RWPE2 (cell line): ENCODE data around the gene SLC37A1.

Experiments
- ATAC-seq: fragments of 200-7000 bp; cut with Tn5 transposase; 3 replicates; pipeline ENCODE4 v1.9.1; 2021; ENCODE audit warnings: low read depth
- DNase-seq: peaks from one replicate; pipeline ENCODE4 v3.0.0-alpha.2; 2020; ENCODE audit warnings: low spot score
- H3K27ac ChIP-seq: fragments of 450-650 bp; 2 replicates; pipeline ENCODE4 v1.5.1; 2017; ENCODE audit warnings: mild to moderate bottlenecking; ENCODE audit not compliant: poor library complexity, severe bottlenecking
- H3K27me3 ChIP-seq: fragments of 250-450 bp; sonication (Bioruptor Pico); 2 replicates; pipeline ENCODE4 v1.5.1; 2021; ENCODE audit warnings: mild to moderate bottlenecking, moderate library complexity; ENCODE audit not compliant: insufficient read depth, poor library complexity, severe bottlenecking
- H3K36me3 ChIP-seq: fragments of 250-450 bp; sonication (Bioruptor Pico); 2 replicates; pipeline ENCODE4 v1.5.1; 2020; ENCODE audit warnings: low read depth, mild to moderate bottlenecking, moderate library complexity
- H3K4me1 ChIP-seq: fragments of 250-450 bp; sonication (Bioruptor Pico); 2 replicates; pipeline ENCODE4 v1.5.1; 2021; ENCODE audit warnings: mild to moderate bottlenecking, moderate library complexity; ENCODE audit not compliant: insufficient read depth, poor library complexity, severe bottlenecking
- H3K4me3 ChIP-seq: fragments of 250-450 bp; sonication (Bioruptor Pico); 2 replicates; pipeline ENCODE4 v1.5.1; 2021; ENCODE audit warnings: mild to moderate bottlenecking, moderate library complexity; ENCODE audit not compliant: severe bottlenecking
- H3K9me3 ChIP-seq: fragments of 250-450 bp; sonication (Bioruptor Pico); 2 replicates; pipeline ENCODE4 v1.5.1; 2021; ENCODE audit warnings: mild to moderate bottlenecking, moderate library complexity; ENCODE audit not compliant: severe bottlenecking
- CTCF ChIP-seq: fragments of 450-650 bp; IDR thresholded peaks from one replicate; pipeline ENCODE4 v1.5.1; 2017; ENCODE audit warnings: mild to moderate bottlenecking, moderate library complexity; ENCODE audit not compliant: poor library complexity, severe bottlenecking

The SLC37A1 gene

DNA sequence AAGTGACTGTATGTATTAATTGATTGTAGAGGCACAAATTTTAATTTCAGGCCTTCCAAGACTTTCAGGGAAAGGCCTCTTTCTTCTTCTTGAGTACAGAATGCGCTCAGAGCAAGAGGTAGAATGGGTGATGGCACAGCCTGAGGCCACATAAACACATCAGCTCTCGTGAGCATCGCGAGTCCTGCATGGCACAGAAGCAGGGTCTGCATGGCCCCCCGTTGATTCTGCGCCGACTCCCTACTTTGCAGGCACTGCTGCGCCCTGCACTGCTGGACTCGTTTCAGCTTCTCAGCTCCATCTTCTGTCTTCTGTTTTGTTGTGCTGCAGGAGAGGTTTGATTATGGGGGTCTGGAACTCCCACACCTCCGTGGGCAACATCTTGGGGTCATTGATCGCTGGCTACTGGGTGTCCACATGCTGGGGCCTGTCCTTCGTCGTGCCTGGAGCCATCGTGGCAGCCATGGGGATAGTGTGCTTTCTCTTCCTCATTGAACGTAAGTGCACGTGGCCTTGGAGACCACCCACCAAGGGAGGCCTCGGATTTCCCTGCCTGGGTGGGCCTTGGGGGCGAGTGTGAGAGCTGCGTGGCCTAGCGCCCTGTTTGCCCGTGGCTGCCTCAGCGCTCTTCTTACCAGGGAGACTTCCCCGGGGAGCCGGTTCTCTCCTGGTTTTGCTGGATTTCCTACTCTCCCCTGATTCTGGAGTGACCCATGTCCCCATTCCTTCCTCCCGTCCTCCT, 29.6 kb downstream of the SLC37A1 start:
- H3K4me1 ChIP-seq = no peaks in the 10 kb centered on the region
- no peak overlapping the region for H3K27ac ChIP-seq
- no peaks in the 10 kb centered on the region for H3K36me3 ChIP-seq
- H3K9me3 ChIP-seq = no peaks in the 10 kb centered on the region
- no peak overlapping the region for H3K4me3 ChIP-seq
- H3K27me3 ChIP-seq = no peaks in the 10 kb centered on the region
- no peak for ATAC-seq
- TF ChIP-seq CTCF = no peak
- no peak for DNase-seq

DNA sequence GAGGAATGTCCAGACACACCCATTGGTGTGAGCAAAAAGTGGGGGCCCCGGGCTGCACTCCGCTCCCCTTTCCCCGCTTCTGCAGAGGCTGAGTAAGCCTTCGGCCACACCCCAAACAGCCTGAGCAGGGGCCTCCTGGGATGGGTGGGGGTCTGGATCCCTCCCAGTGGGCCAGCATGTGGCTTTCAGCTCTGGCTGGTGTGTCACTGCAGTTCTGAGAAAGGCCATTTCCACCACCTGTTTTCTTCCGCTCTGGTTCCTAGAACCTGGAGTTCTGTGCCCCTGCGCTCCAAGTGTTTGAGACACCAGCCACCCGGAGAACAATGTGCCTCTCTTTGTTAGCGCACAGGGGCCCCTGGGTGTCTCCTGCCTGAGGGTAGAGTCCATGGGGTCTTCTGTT, 30.9 kb downstream of the SLC37A1 start:
- no peak for TF ChIP-seq CTCF
- ATAC-seq (no peak), DNase-seq (no peak)
- H3K4me3 ChIP-seq = no peak overlapping the region
- no peaks in the 10 kb centered on the region for H3K27me3 ChIP-seq
- H3K36me3 ChIP-seq = no peaks in the 10 kb centered on the region
- no peak overlapping the region for H3K27ac ChIP-seq
- H3K4me1 ChIP-seq = no peaks in the 10 kb centered on the region
- no peaks in the 10 kb centered on the region for H3K9me3 ChIP-seq

GRCh38 chr21:42545317-42545716, 31.7 kb downstream of the SLC37A1 start:
- Histone ChIP-seq H3K27ac (no peak overlapping the region), H3K27me3 (no peaks in the 10 kb centered on the region), H3K9me3 (no peaks in the 10 kb centered on the region), H3K4me1 (no peaks in the 10 kb centered on the region), H3K36me3 (no peaks in the 10 kb centered on the region), H3K4me3 (no peak overlapping the region)
- ATAC-seq (no peak), DNase-seq (no peak)
- TF ChIP-seq CTCF = no peak

GRCh38 chr21:42545745-42546144, 32.1 kb downstream of the SLC37A1 start:
- Histone ChIP-seq H3K27me3 (no peaks in the 10 kb centered on the region), H3K9me3 (no peaks in the 10 kb centered on the region), H3K27ac (no peak overlapping the region), H3K36me3 (no peaks in the 10 kb centered on the region), H3K4me1 (no peaks in the 10 kb centered on the region), H3K4me3 (no peak overlapping the region)
- ATAC-seq (no peak), DNase-seq (no peak)
- TF ChIP-seq CTCF = no peak

DNA sequence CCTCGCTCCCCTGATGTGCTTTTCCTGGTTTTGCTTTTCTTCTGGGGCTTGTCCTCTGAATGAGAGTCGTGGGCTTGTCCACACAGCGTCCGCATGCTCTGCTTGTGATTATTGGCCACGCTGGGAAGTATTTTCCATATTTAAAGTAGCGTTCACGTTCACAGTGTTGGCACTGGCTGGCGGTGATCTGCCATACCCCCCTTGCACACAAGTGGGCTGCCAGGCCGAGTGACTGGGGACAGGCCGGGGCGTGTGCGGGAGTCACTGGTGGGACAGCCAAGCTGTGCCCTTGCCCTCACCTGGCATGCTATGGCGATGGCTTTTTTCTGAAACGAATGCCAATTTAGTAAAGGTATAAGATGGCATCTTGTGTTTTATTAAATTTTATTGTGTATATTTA, 32.8 kb downstream of the SLC37A1 start:
- no peak overlapping the region for H3K27ac ChIP-seq
- no peak overlapping the region for H3K4me3 ChIP-seq
- no peak for DNase-seq
- H3K4me1 ChIP-seq = no peaks in the 10 kb centered on the region
- no peak for TF ChIP-seq CTCF
- no peaks in the 10 kb centered on the region for H3K9me3 ChIP-seq
- no peaks in the 10 kb centered on the region for H3K36me3 ChIP-seq
- no peak for ATAC-seq
- no peaks in the 10 kb centered on the region for H3K27me3 ChIP-seq
